Common myeloid progenitor, CD34-positive (primary cell): ENCODE results near the gene OR6J1.

Experiments
- CTCF ChIA-PET: fragments of 350-600 bp; sonication (Branson Sonifier 250); formaldehyde crosslinking; loops from one replicate; lab custom pipeline; 2021; ENCODE audit warnings: antibody characterized with exemption; lab: Charles Lee
- POLR2A ChIA-PET: fragments of 350-600 bp; sonication (Branson Sonifier 250); formaldehyde crosslinking; loops from one replicate; lab custom pipeline; 2021; ENCODE audit warnings: antibody characterized with exemption; lab: Charles Lee
- DNase-seq, 3 donors: peaks; one replicate each; pipeline versions ENCODE4 v3.0.0 to v3.0.0-alpha.2; 2013
- H3K27ac ChIP-seq, 2 experiments: 1 replicate in 1 of 2; 2 replicates in 1 of 2; pipeline ENCODE4 v1.7.0; 2013; ENCODE audit warnings: inconsistent platforms in 2 of 2, low read length in 2 of 2, mild to moderate bottlenecking in 2 of 2, low read depth in 1 of 2, moderate library complexity in 1 of 2; ENCODE audit not compliant: severe bottlenecking in 2 of 2, insufficient read depth in 1 of 2, poor library complexity in 1 of 2
- H3K27me3 ChIP-seq, 5 experiments: replicated peaks in 2 of 5; 1 replicate in 3 of 5; 2 replicates in 2 of 5; pipeline versions ENCODE4 v1.6.1 to v1.7.0; 2013; ENCODE audit warnings: low read length in 4 of 5, mild to moderate bottlenecking in 2 of 5, moderate library complexity in 2 of 5, inconsistent platforms in 1 of 5; ENCODE audit not compliant: insufficient read depth in 5 of 5, control insufficient read depth in 4 of 5
- H3K36me3 ChIP-seq, 4 experiments: 1 replicate in 2 of 4; 2 replicates in 2 of 4; pipeline versions ENCODE4 v1.6.1 to v1.7.0; 2013; ENCODE audit warnings: low read length in 3 of 4, control low read depth in 1 of 4, mild to moderate bottlenecking in 1 of 4; ENCODE audit not compliant: control insufficient read depth in 4 of 4, insufficient read depth in 4 of 4
- H3K4me1 ChIP-seq, 4 experiments: 1 replicate in 3 of 4; 2 replicates in 1 of 4; pipeline versions ENCODE4 v1.6.1 to v1.7.1; 2013; ENCODE audit warnings: low read length in 3 of 4, mild to moderate bottlenecking in 3 of 4, control low read depth in 1 of 4, inconsistent platforms in 1 of 4, moderate library complexity in 1 of 4; ENCODE audit not compliant: control insufficient read depth in 4 of 4, insufficient read depth in 4 of 4; ENCODE audit errors: control extremely low read depth in 1 of 4
- H3K4me3 ChIP-seq, 7 experiments: 1 replicate in 4 of 7; 2 replicates in 3 of 7; pipeline versions ENCODE4 v1.5.1 to v1.7.0; 2013; ENCODE audit warnings: mild to moderate bottlenecking in 7 of 7, low read length in 6 of 7, moderate library complexity in 6 of 7, inconsistent platforms in 2 of 7, low read depth in 2 of 7, control low read depth in 1 of 7; ENCODE audit not compliant: insufficient read depth in 4 of 7, control insufficient read depth in 1 of 7; ENCODE audit errors: extremely low read depth in 1 of 7
- H3K9me3 ChIP-seq, 5 experiments: 1 replicate in 4 of 5; 2 replicates in 1 of 5; pipeline versions ENCODE4 v1.6.1 to v1.7.1; 2013; ENCODE audit warnings: low read length in 4 of 5, mild to moderate bottlenecking in 2 of 5, inconsistent platforms in 1 of 5, low read depth in 1 of 5, moderate library complexity in 1 of 5; ENCODE audit not compliant: control insufficient read depth in 4 of 5, insufficient read depth in 2 of 5; ENCODE audit errors: control extremely low read depth in 1 of 5
- WGBS: methylation state at CpG from one replicate; pipeline ENCODE4 v1.1.5; 2013; ENCODE audit not compliant: insufficient coverage; 5-methylcytosine and 5-hydroxymethylcytosine counted together

The OR6J1 gene

DNA sequence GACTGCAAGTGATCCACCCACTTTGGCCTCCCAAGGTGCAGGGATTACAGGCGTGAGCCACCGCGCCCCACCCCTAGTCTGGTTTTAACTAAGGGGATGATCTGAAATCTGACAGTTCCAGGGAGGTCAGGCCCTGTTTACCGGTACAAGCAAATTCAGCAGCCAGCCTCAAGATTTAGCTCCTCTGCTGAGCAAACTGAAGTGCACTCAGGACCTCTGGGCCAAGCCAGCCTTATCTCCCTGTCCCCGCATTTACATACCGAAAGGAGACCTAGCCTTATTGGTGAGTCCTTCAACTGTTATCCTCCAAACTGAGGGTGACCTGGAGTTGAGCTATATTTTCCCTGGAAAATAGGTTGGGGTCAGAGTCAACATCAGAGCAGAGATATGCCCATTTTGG lies 46.9 kb downstream of the OR6J1 start:
- WGBS: 98% methylated on average over 5 of the region's 6 CpGs
- Histone ChIP-seq H3K9me3 (no peaks in the 10 kb centered on the region), H3K4me1 (peaks cover 14 to 44% (median 33%) of the 10 kb centered on the region in 4 experiments), H3K4me3 (peak overlapping the region in 2 of 7 experiments; percentile 94 to 98), H3K36me3 (peaks cover 0 to 8% (median 4%) of the 10 kb centered on the region in 4 experiments), H3K27ac (peak overlapping the region in 1 of 2 experiments; percentile 87), H3K27me3 (no peaks in the 10 kb centered on the region)
- CTCF ChIA-PET: interaction anchor here (1.0 to 3.6 kb wide), 9 partner anchors 8 to 125 kb away, joined by 3 to 28 read pairs (median 6); partner anchors contain the start of genes DAD1 and OR6J1
- POLR2A ChIA-PET: no interaction called here
- DNase-seq: no peak

- peaks cover 14 to 38% (median 28%) of the 10 kb centered on the region in 4 experiments for H3K4me1 ChIP-seq
- DNase-seq: no peak
- POLR2A ChIA-PET: no interaction called here
- WGBS: 100% methylated on average over 3 of the region's 3 CpGs
- CTCF ChIA-PET: interaction anchor here (0.8 to 1.4 kb wide), 2 partner anchors 8 to 15 kb away, joined by 3 to 4 read pairs; no protein-coding TSS in a partner anchor
- H3K36me3 ChIP-seq: no peaks in the 10 kb centered on the region
- no peaks in the 10 kb centered on the region for H3K27me3 ChIP-seq
- no peak overlapping the region for H3K27ac ChIP-seq
- H3K4me3 ChIP-seq: no peak overlapping the region
- no peaks in the 10 kb centered on the region for H3K9me3 ChIP-seq
Measured at GRCh38 chr14:22596354-22596879, 47.7 kb downstream of the OR6J1 start.

DNA sequence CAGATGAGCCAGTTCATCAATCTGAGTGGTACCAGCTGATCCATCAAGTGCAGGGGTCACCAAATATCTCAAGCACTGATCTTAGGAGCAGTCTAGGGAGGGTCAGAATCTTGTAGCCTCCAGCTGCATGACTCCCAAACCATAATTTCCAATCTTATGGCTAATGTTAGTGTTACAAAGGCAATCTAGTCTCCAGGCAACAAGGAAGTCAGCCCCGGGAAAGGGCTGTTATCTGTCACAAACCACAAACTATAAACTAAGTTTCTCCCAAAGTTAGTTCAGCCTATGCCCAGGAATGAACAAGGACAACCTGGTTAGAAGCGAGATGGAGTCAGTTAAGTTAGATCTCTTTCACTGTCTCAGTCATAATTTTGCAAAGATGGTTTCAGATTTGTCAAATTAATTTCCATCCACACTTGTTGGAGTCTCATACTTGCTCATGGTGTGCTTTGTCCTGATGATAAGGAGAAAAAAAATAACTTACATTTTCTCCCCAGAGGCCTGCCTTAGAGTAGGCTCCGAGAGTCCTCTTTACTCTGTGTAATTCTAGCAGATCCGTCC lies 49.9 kb downstream of the OR6J1 start:
- Histone ChIP-seq H3K9me3 (no peaks in the 10 kb centered on the region), H3K36me3 (no peaks in the 10 kb centered on the region), H3K27ac (no peak overlapping the region), H3K27me3 (no peaks in the 10 kb centered on the region), H3K4me3 (no peak overlapping the region), H3K4me1 (peaks cover 15 to 27% (median 20%) of the 10 kb centered on the region in 4 experiments)
- 0% methylated on average over 1 of the region's 4 CpGs for WGBS
- ChIA-PET POLR2A (no interaction called here), CTCF (interaction anchor here (1.1 to 6.9 kb wide), 3 partner anchors 10 to 24 kb away, joined by 3 to 48 read pairs (median 5); no protein-coding TSS in a partner anchor)
- no peak for DNase-seq

- Histone ChIP-seq H3K27ac (no peak overlapping the region), H3K9me3 (no peaks in the 10 kb centered on the region), H3K27me3 (no peaks in the 10 kb centered on the region), H3K36me3 (no peaks in the 10 kb centered on the region), H3K4me3 (no peak overlapping the region), H3K4me1 (peaks cover 9 to 21% (median 14%) of the 10 kb centered on the region in 4 experiments)
- ChIA-PET POLR2A (no interaction called here), CTCF (interaction anchor here (1.1 to 6.9 kb wide), 2 partner anchors 11 to 22 kb away, joined by 3 to 48 read pairs; no protein-coding TSS in a partner anchor)
- 100% methylated on average over 2 of the region's 2 CpGs for WGBS
- no peak for DNase-seq
Measured at GRCh38 chr14:22593601-22594000, 50.6 kb downstream of the OR6J1 start.

GRCh38 chr14:22593189-22593588 lies 51.0 kb downstream of the OR6J1 start:
- Histone ChIP-seq H3K9me3 (no peaks in the 10 kb centered on the region), H3K27ac (no peak overlapping the region), H3K27me3 (no peaks in the 10 kb centered on the region), H3K36me3 (no peaks in the 10 kb centered on the region), H3K4me3 (no peak overlapping the region), H3K4me1 (peaks cover 10 to 22% (median 16%) of the 10 kb centered on the region in 4 experiments)
- DNase-seq: no peak
- ChIA-PET CTCF (interaction anchor here (6.9 kb wide), 1 partner anchor 22 kb away, joined by 48 read pairs; no protein-coding TSS in a partner anchor), POLR2A (interaction anchor here (0.7 kb wide), 1 partner anchor 257 kb away, joined by 3 read pairs; no protein-coding TSS in a partner anchor)
- 100% methylated on average over 2 of the region's 3 CpGs for WGBS

DNA sequence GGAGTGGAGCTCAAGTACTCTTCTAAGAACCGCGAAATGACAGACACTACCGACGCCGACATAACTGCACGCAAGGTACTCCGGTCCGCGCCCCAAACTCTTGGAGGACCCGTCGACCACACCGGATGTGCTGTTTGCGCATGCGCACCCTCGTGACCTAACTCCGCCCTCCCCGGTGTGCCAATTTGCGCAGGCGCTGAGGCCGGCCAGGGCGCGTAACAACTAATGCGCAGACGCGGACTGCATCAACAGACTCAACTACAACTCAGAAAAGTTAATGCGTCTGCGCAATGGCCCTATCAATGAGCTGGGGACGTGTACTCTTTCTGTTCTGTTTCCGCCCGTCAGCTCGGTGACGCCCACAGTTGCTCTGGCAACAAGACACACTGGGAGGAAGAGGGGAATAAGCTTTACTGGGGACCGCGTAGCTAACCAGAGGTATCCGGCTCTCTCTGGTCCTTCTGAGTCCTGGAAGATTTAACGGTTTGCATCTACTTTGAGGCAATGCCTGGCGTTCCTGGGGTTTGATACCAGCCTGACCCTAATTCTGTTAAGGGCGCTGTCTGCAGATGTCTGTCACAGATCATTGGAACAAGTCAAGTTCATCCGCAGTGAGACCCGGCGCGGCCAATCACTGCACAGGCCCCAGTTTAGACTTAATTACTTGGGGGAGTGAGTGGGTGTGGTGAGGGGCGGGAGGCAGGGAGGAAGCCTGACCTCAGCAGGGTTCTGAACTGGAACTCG lies 54.9 kb downstream of the OR6J1 start, which contains the start of gene DAD1:
DAD1 (minus strand) TSS at position 129 of the 744 bp plus-strand sequence; CDS start at position 62, 67 bp downstream.
- Histone ChIP-seq H3K4me3 (peak within 1 kb of the TSS; percentile 58 to 98 (median 94)), H3K27ac (peak within 1 kb of the TSS; percentile 93 to 94), H3K9me3 (no peaks in the 10 kb centered on the region), H3K27me3 (no peaks in the 10 kb centered on the region), H3K4me1 (peaks cover 14 to 36% (median 27%) of the 10 kb centered on the region in 4 experiments), H3K36me3 (peaks cover 0 to 1% (median under 1%) of the 10 kb centered on the region in 4 experiments)
- DNase-seq: peak; percentile 100
- WGBS: 0% methylated on average over 31 of the region's 44 CpGs
- ChIA-PET POLR2A (interaction anchor here (0.6 to 1.5 kb wide), 4 partner anchors 9 to 469 kb away, joined by 3 to 5 read pairs (median 3); no protein-coding TSS in a partner anchor), CTCF (interaction anchor here (0.6 to 6.9 kb wide), 15 partner anchors 8 to 470 kb away, joined by 3 to 48 read pairs (median 3); partner anchors contain the start of genes ABHD4 and OR6J1)
